ENCODE results near the gene CHCHD10. TPM values are rescaled to one million over a fixed set of nuclear protein-coding genes. Genes with fewer than 3 reads are reported as not detected.

The CHCHD10 gene
- total RNA-seq, 1 donor from 2014 or later = 68.8 TPM

GRCh38 chr22:23752750-23753149, 15.0 kb downstream of the CHCHD10 start:
- DNase-seq (peak; percentile 45), ATAC-seq (ENCODE audit: low read depth) (peak; percentile 56)
- H3K27ac Mint-ChIP-seq = peak overlapping the region; percentile 95
- no peaks in the 10 kb centered on the region for H3K9me3 Mint-ChIP-seq
- intact Hi-C loops (cut with micrococcal nuclease) = loop anchor here (1.0 to 10.0 kb wide), 9 partner anchors 11 to 682 kb away; partner anchors contain the start of gene SMARCB1
- TF ChIP-seq, protein P1, sequence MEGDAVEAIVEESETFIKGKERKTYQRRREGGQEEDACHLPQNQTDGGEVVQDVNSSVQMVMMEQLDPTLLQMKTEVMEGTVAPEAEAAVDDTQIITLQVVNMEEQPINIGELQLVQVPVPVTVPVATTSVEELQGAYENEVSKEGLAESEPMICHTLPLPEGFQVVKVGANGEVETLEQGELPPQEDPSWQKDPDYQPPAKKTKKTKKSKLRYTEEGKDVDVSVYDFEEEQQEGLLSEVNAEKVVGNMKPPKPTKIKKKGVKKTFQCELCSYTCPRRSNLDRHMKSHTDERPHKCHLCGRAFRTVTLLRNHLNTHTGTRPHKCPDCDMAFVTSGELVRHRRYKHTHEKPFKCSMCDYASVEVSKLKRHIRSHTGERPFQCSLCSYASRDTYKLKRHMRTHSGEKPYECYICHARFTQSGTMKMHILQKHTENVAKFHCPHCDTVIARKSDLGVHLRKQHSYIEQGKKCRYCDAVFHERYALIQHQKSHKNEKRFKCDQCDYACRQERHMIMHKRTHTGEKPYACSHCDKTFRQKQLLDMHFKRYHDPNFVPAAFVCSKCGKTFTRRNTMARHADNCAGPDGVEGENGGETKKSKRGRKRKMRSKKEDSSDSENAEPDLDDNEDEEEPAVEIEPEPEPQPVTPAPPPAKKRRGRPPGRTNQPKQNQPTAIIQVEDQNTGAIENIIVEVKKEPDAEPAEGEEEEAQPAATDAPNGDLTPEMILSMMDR (IDR thresholded peaks at IDR 0.05) = no peak
- H3K4me1 Mint-ChIP-seq = peaks cover 67% of the 10 kb centered on the region
- H3K36me3 Mint-ChIP-seq (ENCODE audit: low read depth) = no peaks in the 10 kb centered on the region
- H3K4me3 Mint-ChIP-seq = peak overlapping the region; percentile 87
- H3K27me3 Mint-ChIP-seq = no peaks in the 10 kb centered on the region
- ChIA-PET CTCF (interaction anchor here (1.1 to 1.7 kb wide), 2 partner anchors 97 to 105 kb away, joined by 3 to 5 read pairs; partner anchors contain the start of gene SLC2A11), POLR2A (interaction anchor here (0.5 to 10.8 kb wide), 15 partner anchors 9 to 803 kb away, joined by 3 to 229 read pairs (median 8); partner anchors contain the start of genes C22orf15, CABIN1, CHCHD10 and DERL3)

DNA sequence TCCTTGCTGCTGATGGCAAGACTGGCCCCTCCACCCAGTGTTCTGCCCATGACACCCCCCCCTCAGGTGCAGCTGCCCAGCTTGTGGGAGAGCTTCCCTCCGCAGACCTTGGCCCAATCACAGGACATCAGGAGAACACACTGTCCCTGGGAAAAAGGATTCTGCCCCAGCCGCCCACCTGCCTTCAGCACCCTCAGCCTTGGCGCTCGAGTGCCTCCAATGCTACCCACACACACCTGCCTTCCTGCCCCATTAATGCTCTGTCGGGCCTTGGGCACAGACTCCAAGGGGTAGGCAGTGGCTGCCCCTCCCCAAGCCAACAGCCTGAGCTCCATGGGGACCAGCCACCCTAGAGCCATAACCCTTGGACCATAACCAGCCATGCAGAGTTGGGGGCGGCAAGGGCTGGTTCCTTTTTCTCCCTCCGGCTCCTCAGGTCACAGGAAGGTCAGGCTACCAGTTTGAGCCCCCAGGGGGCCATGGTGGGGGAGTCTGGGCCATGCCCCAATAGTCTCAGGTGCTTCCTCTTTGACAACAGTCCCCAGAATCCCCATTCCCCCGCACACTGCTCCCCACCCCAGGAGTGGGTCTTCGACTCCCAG, 15.6 kb downstream of the CHCHD10 start:
- intact Hi-C loops (cut with micrococcal nuclease) = loop anchor here (1.0 to 10.0 kb wide), 9 partner anchors 11 to 683 kb away; partner anchors contain the start of gene SMARCB1
- H3K36me3 Mint-ChIP-seq (ENCODE audit: low read depth) = no peaks in the 10 kb centered on the region
- H3K4me1 Mint-ChIP-seq = peaks cover 65% of the 10 kb centered on the region
- DNase-seq = peak; percentile 81
- peak overlapping the region; percentile 95 for H3K27ac Mint-ChIP-seq
- peak; percentile 73 for ATAC-seq (ENCODE audit: low read depth)
- POLR2A ChIA-PET = interaction anchor here (0.5 to 10.8 kb wide), 20 partner anchors 10 to 983 kb away, joined by 3 to 229 read pairs (median 6); partner anchors contain the start of genes C22orf15, CABIN1, CHCHD10 and DERL3
- no peaks in the 10 kb centered on the region for H3K27me3 Mint-ChIP-seq
- no peaks in the 10 kb centered on the region for H3K9me3 Mint-ChIP-seq
- TF ChIP-seq, protein P1 (IDR thresholded peaks at IDR 0.05) = no peak
- CTCF ChIA-PET = interaction anchor here (1.1 to 1.7 kb wide), 3 partner anchors 98 to 105 kb away, joined by 3 to 7 read pairs (median 5); partner anchors contain the start of gene SLC2A11
- peak overlapping the region; percentile 87 for H3K4me3 Mint-ChIP-seq

- peaks cover 61% of the 10 kb centered on the region for H3K4me1 Mint-ChIP-seq
- H3K36me3 Mint-ChIP-seq (ENCODE audit: low read depth) = no peaks in the 10 kb centered on the region
- H3K27ac Mint-ChIP-seq = peak overlapping the region; percentile 95
- ATAC-seq (ENCODE audit: low read depth) = no peak
- intact Hi-C loops (cut with micrococcal nuclease) = loop anchor here (1.0 to 10.0 kb wide), 2 partner anchors 55 to 683 kb away; no protein-coding TSS in a partner anchor
- TF ChIP-seq, protein P1 (IDR thresholded peaks at IDR 0.05) = no peak
- H3K27me3 Mint-ChIP-seq = no peaks in the 10 kb centered on the region
- CTCF ChIA-PET = interaction anchor here (0.9 to 1.7 kb wide), 4 partner anchors 17 to 106 kb away, joined by 3 to 7 read pairs (median 4); partner anchors contain the start of gene SLC2A11
- H3K9me3 Mint-ChIP-seq = no peaks in the 10 kb centered on the region
- H3K4me3 Mint-ChIP-seq = peak overlapping the region; percentile 87
- POLR2A ChIA-PET = interaction anchor here (0.6 to 10.8 kb wide), 19 partner anchors 10 to 982 kb away, joined by 3 to 229 read pairs (median 7); partner anchors contain the start of genes C22orf15, CHCHD10, DERL3 and GUCD1
- DNase-seq = no peak
Measured at GRCh38 chr22:23751441-23751996, 16.3 kb downstream of the CHCHD10 start.

GRCh38 chr22:23750714-23751440, 16.9 kb downstream of the CHCHD10 start, which contains the start of gene ZNF70:
TSS of gene ZNF70 (minus strand) at chr22:23751112. CDS start at chr22:23745140, 5,972 bp downstream.
- POLR2A ChIA-PET = interaction anchor here (0.6 to 10.8 kb wide), 15 partner anchors 10 to 143 kb away, joined by 3 to 229 read pairs (median 6); partner anchors contain the start of genes C22orf15, CHCHD10, MIF and MMP11
- Mint-ChIP-seq H3K36me3 (ENCODE audit: low read depth) (no peaks in the 10 kb centered on the region), H3K27ac (peak within 1 kb of the TSS; percentile 95), H3K4me1 (peaks cover 62% of the 10 kb centered on the region), H3K27me3 (no peaks in the 10 kb centered on the region), H3K4me3 (peak within 1 kb of the TSS; percentile 87), H3K9me3 (no peaks in the 10 kb centered on the region)
- intact Hi-C loops (cut with micrococcal nuclease) = loop anchor here (1.0 to 10.0 kb wide), 2 partner anchors 55 to 684 kb away; no protein-coding TSS in a partner anchor
- CTCF ChIA-PET = interaction anchor here (0.9 kb wide), 2 partner anchors 17 to 55 kb away, joined by 3 read pairs; no protein-coding TSS in a partner anchor
- ATAC-seq (ENCODE audit: low read depth) (peak; percentile 58), DNase-seq (peak; percentile 90)
- TF ChIP-seq, protein P1 (IDR thresholded peaks at IDR 0.05) = no peak
